T47D (cell line): ENCODE results near the gene DENND1A.
A peak's percentile ranks its signal among the peaks of the same experiment; 100 is the strongest.

ENCODE experiments used
- DNase-seq, 2 experiments: peaks; one replicate each; pipeline versions ENCODE4 v3.0.0 to v3.0.0-alpha.2; 2011 to 2012; ENCODE audit warnings: low read depth in 1 of 2, low spot score in 1 of 2
- JUND ChIP-seq: IDR thresholded peaks from 2 replicates; pipeline ENCODE4 v1.6.1; 2012; ENCODE audit warnings: low read depth
- in situ Hi-C: cut with HindIII; loops from 2 replicates; pipeline ENCODE4 v1.10.0; 2016; ENCODE audit warnings: low sequenced_read_pairs, low pct_unique_long_range_greater_than_20kb

Gene DENND1A

DNA sequence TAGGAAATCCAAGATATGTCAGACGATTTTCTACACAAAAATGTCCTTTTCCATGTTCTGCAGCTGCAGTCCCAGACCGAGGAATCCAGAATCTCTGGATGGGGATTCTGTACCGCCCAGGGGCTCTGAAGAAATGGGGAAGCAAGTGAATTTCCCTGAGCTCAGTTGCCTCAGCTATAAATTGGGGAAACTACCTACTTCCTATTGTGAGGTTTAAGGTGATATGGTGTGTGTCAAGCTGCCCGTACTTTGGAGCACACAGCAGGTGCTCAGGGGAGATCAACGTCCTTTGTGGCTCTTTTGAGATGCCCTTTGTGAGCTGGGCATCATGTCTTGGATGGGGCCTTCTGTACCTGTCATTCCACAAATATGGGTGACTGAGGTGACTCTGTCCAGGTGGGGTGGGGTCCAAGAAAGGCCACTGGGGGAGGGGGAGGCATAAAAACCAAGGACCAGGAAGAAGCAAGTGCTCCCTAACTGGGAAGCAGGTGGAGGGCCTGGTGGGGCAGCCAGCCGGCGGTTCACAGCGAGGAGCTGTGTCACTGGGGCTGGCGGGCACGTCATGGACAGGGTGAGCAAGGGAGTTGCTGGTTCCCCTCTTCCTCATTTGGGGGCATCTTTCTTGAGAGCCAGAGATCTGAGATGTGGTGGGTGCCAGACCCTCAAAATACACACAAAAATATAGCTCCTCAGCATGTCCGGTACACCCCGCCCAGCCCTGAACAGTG is 457.9 kb downstream of the DENND1A start:
- no peak for TF ChIP-seq JUND
- in situ Hi-C loops: no loop called here
- DNase-seq: no peak

DNA sequence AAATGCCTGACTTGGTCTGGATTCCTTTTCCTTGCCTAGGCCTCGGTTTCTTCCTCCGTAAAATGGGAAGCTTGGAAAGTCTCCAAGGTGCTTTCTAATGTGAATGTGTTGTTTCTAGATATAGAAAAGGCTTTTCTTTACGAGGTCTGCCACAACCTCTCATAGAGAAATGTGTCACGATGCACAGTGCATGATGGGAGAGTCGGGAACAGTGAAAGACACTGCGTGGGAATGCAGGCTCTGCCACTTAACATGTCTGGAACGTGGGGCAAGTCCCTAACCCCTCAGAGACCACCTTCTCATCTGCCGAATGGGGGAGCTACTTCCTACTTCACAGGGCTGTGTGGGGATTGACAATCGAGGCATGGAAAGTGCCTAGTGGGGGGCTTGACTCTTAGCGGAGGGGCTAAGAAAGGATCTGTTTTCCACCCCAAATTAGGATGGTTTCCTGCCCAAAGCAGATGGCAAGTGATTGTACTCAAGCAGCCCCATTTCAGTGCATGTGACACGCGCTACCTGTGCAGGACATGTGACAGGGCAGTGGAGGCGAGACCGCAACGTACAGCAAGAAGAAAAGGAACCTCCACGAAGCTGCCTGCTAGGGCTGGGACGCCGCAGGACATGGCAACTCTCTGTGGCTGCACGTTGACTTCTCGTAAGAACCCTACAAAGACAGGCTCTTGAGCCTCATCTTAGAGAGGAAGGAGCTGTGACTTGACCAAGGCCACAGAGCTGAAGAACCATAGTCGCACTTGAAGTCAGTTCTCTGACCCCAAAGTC is 458.7 kb downstream of the DENND1A start:
- no peak for TF ChIP-seq JUND
- no peak for DNase-seq
- in situ Hi-C loops: no loop called here

DNA sequence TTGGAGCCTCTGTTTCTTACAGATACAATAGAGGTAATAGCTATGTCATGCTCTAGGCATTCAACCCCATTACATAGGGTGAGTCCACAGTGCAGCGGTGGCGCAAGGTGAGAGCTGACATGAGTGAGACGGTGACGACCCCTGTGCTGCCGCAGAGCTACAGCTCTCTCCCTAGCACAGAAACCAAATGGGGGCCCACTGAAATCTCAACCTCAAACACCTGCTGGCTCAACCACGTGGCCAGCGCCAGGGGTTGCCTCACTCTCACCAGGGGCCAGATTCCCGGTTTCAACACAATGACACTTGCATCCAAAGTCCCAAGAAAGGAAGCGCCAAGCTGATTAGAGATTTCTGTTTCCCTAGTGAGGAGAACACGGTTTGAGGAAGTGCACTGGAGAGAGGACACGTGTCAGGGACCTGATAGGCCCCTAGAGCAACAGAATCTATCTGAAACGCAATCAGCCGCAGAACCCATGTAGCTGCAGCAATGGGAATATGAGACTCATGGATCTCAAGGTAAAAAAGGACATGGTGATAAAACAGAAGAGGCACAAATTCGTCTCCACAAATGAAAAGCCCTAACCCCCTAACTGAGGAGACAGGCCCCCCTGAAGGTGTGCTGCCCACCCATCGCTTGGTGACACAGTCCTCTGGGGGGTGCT is 459.7 kb downstream of the DENND1A start:
- DNase-seq: no peak
- in situ Hi-C loops: no loop called here
- TF ChIP-seq JUND: no peak

DNA sequence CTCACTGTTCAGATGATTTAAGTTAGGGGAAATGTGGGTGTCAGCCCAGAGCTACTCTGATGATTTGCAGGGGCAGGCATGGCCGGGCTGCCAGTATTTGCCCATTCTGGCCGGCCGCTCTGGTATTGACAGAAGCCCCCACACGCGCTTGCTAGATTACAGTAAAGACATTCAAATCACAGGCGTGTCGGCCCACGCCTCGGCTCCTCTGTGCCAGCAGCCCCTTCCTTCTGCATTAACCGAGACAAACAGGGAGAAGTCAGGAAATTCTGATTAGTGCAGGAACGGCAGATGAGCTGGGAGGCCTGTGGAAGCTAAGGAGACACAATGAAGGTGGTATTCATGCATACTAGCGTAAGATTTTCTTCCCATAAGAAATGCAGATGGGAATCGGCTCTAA is 460.6 kb downstream of the DENND1A start:
- DNase-seq: no peak
- in situ Hi-C loops: no loop called here
- no peak for TF ChIP-seq JUND

DNA sequence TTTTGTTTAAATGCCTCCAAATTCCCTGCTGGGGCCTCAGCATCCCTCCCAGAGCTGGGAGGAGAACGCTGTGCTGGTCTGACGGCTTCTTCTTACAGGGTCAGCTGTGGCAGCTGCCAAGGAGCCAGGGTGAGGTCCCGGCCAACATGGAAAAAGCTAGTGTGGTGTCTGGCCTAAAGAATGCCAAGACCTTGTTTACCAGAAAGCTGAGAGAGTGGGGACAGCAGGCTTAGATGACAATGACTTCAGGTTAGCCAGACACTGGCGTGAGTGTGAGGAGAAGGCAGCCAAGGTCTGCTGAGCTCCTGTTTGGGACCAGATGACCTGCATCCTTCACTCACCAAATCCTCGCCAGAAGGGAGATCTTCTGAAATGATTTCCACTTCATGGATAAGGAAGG is 461.4 kb downstream of the DENND1A start:
- no peak for TF ChIP-seq JUND
- no peak for DNase-seq
- in situ Hi-C loops: no loop called here

DNA sequence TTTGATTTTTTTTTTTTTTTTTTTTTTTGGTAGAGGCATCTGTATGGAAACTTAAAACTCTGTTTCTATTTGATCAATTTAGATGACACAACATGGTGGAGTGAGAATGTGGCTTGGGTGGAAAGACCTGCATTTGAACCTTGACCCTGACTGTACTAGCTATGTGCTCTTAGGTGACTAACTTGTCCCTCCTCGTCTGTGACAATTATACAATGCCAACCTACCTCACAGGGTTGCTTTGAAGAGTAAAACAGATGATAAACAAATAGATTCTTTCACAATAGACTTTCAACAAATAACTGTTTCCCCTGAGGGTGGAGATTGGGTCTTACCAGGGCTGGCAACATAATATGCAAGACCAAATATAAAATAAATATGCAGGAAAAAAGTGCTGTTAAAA is 464.6 kb downstream of the DENND1A start:
- in situ Hi-C loops: no loop called here
- DNase-seq: peak in 1 of 2 experiments; percentile 30
- TF ChIP-seq JUND: no peak

DNA sequence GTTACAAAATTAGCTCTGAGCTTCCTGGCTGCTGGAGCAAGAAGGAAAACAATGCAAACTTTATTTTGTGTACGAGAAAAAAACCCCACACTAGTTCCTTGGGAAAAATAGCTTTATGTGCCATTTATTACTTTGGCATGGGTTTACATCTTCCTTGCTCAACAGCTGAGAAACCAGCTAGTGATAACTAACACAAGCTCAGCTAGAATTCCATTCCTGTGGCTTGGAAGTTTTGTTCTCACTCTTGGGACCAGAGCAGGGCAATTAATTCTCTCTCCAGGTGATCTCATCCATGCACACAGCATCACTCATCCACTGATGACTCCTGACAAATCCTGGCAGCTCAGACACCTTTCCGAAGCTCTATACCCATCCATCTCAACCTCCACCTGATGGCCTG is 469.8 kb downstream of the DENND1A start:
- in situ Hi-C loops: no loop called here
- no peak for TF ChIP-seq JUND

DNA sequence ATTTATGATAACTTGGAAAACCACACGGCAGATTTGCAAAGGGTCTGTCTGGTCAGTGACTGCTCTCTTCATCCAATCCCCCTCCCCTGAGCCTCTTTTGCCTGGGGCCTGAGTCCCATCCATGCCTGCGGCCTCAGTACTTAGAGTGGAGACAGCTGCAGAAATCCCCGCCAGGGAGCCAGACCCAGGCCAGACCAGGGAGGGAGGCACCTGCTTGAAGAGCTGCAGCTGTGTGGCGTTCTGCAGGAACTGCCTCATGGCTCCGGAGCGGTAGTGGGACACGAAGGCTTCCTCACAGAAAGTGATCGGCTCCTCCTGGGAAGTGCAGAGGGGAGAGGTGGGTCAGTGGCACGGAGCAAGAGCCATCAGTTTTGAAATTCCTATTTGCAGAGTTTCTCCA is 472.3 kb downstream of the DENND1A start:
- in situ Hi-C loops: no loop called here
- no peak for TF ChIP-seq JUND
- DNase-seq: no peak

More for the DNA sequence above, 469.8 kb downstream of the DENND1A start:
- no peak for DNase-seq

DNA sequence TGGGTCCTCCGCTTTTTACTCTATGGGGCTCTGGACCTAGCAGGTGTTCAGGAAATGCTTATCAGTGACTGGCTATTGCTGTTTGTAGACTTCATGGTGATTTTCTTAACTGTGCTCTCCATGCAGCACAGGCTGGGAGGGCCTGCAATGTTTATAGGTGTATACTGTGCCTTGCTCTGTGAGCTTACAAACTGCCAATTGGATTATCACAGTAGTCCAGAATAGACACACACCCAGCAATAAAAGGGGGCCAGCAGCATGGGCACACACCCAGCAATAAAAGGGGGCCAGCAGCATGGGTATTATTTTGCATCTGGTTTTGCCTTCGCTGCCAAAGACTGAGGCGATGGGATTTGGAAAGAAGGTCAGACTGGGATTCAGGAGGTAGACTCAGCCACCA is 473.9 kb downstream of the DENND1A start:
- no peak for DNase-seq
- in situ Hi-C loops: no loop called here
- no peak for TF ChIP-seq JUND

DNA sequence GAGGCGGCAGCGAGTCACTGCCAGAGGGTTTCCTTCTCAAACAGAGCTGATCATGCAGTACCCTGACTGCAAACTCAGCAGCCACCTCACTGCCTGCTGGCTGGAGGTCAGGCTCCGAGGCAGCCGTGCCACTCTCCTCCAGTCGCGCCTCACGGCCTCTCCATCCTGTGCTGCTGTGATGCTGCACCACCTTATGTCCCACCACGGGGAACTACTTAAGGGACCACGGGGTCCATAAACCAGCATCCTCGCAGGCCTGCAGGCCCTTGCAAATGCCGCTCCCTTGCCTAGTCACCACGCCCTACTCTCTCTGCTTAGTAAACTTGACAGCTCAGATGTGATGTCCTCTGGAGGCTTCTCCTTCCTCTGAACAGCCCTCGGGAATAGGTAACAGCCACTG is 474.7 kb downstream of the DENND1A start:
- TF ChIP-seq JUND: no peak
- in situ Hi-C loops: no loop called here

DNA sequence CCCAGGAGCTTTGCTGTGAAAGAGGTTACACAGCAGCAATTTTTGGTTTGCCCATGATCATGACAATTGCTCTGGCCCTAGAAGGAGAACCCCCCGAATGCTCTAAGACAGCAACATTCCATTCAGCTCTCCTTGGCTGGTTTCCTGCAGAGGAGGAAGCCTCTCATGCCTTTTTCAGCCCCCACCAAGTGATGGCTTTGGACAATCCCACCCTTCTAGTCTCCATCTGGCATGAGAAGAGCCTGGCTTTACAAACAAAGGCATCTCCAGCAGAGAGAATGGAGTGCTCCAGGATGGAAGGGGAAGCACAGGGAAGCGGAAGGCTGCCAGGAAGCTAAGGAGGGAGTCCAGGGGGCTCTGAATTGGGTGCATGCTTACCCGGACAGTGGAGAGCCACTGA is 475.6 kb downstream of the DENND1A start:
- DNase-seq: no peak
- in situ Hi-C loops: no loop called here
- no peak for TF ChIP-seq JUND

More for the DNA sequence above, 474.7 kb downstream of the DENND1A start:
- DNase-seq: no peak

DNA sequence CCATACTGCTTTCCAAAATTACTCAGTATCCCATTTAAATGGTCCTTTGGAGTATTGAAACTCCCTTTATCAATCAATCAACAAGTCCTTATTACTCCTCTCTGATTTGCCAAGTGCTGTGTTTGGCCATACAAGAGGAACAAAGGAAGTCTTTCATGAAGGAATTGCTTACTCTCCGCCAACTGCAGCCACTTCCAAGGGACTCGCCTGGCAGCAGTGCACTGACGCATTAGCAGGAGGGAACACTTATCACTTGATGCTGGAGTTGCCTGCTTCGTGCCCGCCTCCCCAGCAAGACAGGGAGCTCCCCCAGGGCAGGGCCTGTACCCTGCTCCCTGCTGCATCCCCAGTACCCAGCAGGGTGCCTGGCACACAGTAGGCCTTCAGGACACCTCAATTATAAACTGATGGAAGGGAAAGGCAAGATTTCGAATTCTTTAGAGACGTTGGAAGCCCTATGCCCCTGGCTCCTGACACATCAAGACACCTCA is 476.1 kb downstream of the DENND1A start:
- no peak for TF ChIP-seq JUND
- in situ Hi-C loops: no loop called here
- DNase-seq: no peak
